SIG-M5 treated with dmso at 0.1 percent for 504 hours (cell line): ENCODE results near the gene ELP5.

Experiments
- DNase-seq: peaks from one replicate; lab custom pipeline; 2025; ENCODE audit not compliant: unreplicated experiment; lab: John Stamatoyannopoulos, UW

ELP5 gene

GRCh38 chr17:7251661-7252175 lies 297 bp upstream of the ELP5 start, which contains the start of gene CTDNEP1:
CTDNEP1 (minus strand) TSS chr17:7251734; CDS start chr17:7251296, 438 bp downstream.
- peak; percentile 98 for DNase-seq

- DNase-seq: no peak
These were observed 1.1 kb downstream of the ELP5 start for GRCh38 chr17:7253082-7253481.

GRCh38 chr17:7254511-7254910 lies 2.5 kb downstream of the ELP5 start:
- DNase-seq: no peak

- no peak for DNase-seq
These were observed 4.9 kb downstream of the ELP5 start for GRCh38 chr17:7256766-7257456.

- peak; percentile 54 for DNase-seq
These were observed 6.9 kb downstream of the ELP5 start for GRCh38 chr17:7258731-7259554.

DNA sequence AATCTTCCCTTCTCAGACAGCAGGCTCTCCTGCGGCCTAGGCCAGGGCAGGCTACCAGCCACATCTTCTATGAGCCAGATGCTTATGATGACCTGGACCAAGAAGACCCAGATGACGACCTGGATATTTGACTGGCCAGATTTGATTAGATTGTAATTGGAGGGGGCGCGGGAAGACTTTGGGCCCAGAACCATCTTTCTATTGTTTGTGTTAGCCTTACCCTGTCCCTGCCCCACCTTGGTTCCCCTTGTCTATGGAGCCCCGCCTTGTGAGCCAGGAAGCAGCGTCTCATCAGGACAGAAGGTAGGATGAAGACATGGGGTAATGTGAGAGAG lies 7.5 kb downstream of the ELP5 start:
- DNase-seq: no peak

DNA sequence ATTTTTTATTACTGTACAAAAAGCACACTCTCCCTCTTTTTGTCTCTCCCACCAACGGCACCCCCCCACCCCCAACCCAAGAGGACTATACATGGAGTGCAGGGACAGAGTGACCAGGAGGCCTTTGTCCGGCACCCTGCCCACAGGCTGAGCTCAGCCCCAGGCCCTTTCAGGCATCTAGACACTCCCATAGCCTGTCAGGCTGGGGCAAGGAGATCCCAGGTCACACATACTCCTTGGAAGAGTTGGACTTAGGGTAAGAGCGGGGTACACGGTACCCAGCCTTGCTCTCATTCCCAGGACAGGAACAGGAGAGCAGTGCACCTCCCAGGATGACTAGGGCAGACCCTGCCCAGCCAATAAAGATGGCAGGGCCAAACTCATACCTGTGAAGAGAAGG lies 8.1 kb downstream of the ELP5 start:
- DNase-seq: no peak

- no peak for DNase-seq
These were observed 8.8 kb downstream of the ELP5 start for GRCh38 chr17:7260651-7261378.

- no peak for DNase-seq
These were observed 9.6 kb downstream of the ELP5 start for GRCh38 chr17:7261379-7262191.

GRCh38 chr17:7262192-7262934 lies 10.3 kb downstream of the ELP5 start, which contains the start of gene CLDN7:
CLDN7 (minus strand) TSS chr17:7262478; CDS start chr17:7262043, 435 bp downstream.
- peak; percentile 44 for DNase-seq

DNA sequence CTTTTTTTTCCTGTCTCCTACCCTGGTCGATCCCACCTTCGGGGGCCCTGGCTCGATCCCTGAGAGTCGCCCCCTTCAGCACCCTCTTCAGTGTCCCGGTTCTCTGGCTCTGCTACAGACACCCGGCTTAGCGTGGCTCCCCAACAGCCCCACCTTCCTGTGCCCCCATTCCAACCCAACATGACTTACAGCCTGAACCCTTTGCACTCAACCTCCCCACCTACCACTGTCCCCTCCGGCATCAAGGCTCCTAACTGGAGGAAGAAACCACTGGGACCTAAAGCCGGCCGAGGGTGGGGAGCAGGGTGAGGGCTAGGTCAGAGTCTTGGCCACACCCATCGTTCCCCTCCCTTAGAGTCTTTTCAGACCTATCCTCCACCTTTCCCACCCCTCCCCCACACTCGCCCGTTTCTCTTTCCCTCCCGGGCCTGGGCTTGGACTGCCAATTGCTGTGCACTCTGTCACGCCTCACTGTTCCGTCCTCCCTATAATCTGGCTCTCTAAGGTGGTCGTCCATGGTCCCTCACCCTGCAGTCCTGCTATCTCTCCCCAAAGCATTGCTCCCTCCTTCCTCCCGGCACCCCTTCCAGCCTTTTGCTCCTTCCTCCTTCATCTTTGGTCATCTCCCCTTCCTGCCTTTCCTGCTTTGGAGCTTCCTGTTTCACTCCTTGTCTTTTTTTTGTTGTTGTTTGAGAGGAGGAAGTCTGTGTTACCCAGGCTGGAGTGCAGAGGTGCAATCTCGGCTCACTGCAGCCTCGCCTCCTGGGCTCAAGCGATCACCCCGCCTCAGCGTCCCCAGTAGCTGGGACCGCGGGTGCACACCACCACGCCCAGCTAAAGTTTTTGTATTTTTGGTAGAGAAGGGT lies 11.2 kb downstream of the ELP5 start:
- DNase-seq: peak; percentile 48

DNA sequence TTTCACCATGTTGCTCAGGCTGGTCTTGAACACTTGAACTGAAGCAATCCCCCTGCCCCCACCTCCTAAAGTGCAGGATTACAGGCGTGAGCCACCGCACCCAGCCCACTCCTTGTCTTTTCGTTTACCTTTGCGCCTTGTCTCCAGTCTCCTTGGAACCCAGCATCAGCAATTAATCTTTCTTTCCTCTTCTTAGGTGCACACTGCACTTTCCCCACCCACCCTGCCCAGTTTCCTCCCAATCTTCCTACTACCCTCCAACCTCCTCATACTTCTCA lies 11.7 kb downstream of the ELP5 start:
- no peak for DNase-seq

DNA sequence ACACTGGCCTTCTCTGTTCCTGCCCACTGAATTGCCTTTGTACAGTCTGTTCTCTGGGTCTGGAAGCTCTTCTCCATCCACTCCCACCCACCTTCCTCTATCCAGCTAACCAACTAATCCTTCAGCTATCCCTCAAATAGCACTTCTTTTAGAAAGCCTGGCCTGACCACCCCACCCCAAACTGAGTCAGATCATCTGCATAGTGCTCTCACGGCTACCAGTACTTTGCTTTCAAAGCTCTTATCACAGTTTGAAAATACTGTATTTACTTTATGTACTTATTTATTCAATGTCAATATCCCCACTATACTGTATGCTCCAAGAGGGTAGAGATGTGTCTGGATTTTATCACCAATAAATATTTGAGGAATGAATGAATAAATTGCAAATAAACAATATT lies 14.8 kb downstream of the ELP5 start:
- DNase-seq: no peak

GRCh38 chr17:7279448-7279847 lies 27.4 kb downstream of the ELP5 start:
- DNase-seq: no peak

DNA sequence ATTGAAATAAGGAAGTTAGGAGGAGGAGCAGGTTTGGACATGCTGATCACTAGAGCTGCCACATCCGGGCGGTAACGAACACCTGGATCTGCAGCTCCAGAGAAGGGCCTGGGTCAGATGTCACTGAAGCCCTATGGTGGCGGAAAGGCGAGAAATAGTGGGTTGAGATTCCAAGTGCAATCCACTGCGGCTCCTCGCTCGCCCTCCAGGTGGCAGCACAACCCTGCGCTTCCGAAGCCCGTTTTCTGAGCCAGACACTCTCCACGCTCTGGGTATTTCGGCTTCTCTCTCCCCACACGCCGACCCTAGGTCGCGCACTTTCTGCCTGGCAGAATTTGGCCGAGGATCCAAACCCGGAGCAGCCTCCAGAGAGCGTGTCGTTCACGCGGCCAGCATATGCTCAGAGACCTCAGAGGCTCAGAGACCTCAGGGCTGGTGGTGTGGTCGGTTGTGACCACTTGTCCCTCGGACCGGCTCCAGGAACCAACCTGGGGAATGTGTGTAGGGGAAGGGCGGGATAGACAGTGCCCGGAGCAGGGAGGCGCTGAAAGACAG lies 28.6 kb downstream of the ELP5 start:
- peak; percentile 92 for DNase-seq

DNA sequence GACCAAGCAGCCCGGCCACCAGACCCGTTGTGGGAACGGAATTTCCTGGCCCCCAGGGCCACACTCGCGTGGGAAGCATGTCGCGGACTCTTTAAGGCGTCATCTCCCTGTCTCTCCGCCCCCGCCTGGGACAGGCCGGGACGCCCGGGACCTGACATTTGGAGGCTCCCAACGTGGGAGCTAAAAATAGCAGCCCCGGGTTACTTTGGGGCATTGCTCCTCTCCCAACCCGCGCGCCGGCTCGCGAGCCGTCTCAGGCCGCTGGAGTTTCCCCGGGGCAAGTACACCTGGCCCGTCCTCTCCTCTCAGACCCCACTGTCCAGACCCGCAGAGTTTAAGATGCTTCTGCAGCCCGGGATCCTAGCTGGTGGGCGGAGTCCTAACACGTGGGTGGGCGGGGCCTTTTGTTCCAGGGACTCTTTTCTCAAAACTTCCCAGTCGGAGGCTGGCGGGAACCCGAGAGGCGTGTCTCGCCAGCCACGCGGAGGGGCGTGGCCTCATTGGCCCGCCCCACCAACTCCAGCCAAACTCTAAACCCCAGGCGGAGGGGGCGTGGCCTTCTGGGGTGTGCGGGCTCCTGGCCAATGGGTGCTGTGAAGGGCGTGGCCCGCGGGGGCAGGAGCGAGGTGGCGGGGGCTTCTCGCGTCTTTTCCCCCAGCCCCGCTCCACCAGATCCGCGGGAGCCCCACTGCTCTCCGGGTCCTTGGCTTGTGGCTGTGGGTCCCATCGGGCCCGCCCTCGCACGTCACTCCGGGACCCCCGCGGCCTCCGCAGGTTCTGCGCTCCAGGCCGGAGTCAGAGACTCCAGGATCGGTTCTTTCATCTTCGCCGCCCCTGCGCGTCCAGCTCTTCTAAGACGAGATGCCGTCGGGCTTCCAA lies 29.3 kb downstream of the ELP5 start, which contains the start of gene SLC2A4:
Gene SLC2A4, plus strand, starts transcription at position 645 of the 879 bp plus-strand sequence. Its CDS starts 217 bp downstream, at position 862.
- peak; percentile 91 for DNase-seq

DNA sequence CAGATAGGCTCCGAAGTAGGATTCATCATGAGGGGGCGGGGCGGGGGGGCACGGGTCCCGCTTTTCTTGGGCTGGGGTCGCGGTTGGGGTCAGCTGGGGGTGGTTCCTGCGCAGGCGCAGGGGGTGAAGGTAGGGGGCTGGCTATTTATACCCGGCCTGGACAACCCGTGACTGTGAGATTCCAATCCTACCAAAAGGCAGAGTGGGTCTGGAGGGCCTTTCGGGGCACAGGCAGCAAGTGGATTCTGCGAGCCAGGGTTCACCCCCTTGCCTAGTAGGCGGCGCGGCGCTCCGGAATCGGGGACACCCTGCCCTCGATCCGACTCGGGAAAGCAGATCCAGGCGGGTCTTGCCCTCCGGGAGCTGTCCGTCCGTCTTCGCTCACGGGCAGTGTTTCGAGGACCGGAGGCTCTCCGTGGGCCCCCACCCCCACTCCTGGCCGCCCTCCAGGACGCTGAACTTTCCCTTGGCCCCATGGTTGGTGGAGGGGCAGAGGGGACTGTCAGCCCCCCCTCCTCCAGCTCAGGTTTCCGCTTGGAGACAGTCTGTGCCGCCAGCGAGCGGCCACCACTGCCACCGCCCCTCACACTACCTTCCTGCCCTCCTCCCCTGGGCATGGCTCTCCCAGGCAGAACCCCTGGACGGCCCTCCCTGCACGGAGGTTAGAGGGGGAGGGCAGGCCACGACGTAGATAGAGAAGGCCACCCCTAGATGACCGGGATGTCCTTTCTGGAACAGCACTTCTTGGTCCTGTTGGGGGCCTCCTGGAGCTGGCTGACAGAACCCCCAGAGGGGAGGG lies 30.1 kb downstream of the ELP5 start:
- DNase-seq: no peak
